CD1c-positive myeloid dendritic cell (primary cell): ENCODE results near the gene MCL1.
A peak's percentile ranks its signal among the peaks of the same experiment; 100 is the strongest.
"Not testable (repeated sequence)": the region's sequence is repeated elsewhere in the genome, so short reads cannot be mapped to it uniquely, and the experiment has no call there.

Experiments
- DNase-seq: peaks from one replicate; pipeline ENCODE4 v3.0.0-alpha.2; 2016; ENCODE audit errors: extremely low spot score

The MCL1 gene

GRCh38 chr1:150602372-150602771, 23.0 kb upstream of the MCL1 start:
- DNase-seq = not testable (repeated sequence)

- DNase-seq = no peak
Observed at GRCh38 chr1:150601540-150601939, 22.1 kb upstream of the MCL1 start.

GRCh38 chr1:150598346-150598745, 18.9 kb upstream of the MCL1 start:
- DNase-seq = not testable (repeated sequence)

- no peak for DNase-seq
Observed at GRCh38 chr1:150596976-150597375, 17.6 kb upstream of the MCL1 start.

- DNase-seq = no peak
Observed at GRCh38 chr1:150596095-150596892, 16.9 kb upstream of the MCL1 start.

- no peak for DNase-seq
Observed at GRCh38 chr1:150582371-150582770, 3.0 kb upstream of the MCL1 start.

- DNase-seq = not testable (repeated sequence)
Observed at GRCh38 chr1:150581962-150582361, 2.6 kb upstream of the MCL1 start.

GRCh38 chr1:150581437-150581836, 2.0 kb upstream of the MCL1 start:
- DNase-seq = not testable (repeated sequence)

- not testable (repeated sequence) for DNase-seq
Observed at GRCh38 chr1:150580966-150581365, 1.6 kb upstream of the MCL1 start.

GRCh38 chr1:150579945-150580642, 684 bp upstream of the MCL1 start:
- DNase-seq = no peak

- peak; percentile 90 for DNase-seq
Observed at GRCh38 chr1:150578272-150579109, 919 bp downstream of the MCL1 start.

- peak; percentile 48 for DNase-seq
Observed at GRCh38 chr1:150577557-150578271, 1.7 kb downstream of the MCL1 start.

GRCh38 chr1:150576794-150577556, 2.4 kb downstream of the MCL1 start:
- peak; percentile 25 for DNase-seq

- no peak for DNase-seq
Observed at GRCh38 chr1:150576367-150576711, 3.1 kb downstream of the MCL1 start.

- peak; percentile 53 for DNase-seq
Observed at GRCh38 chr1:150575518-150576366, 3.7 kb downstream of the MCL1 start.

GRCh38 chr1:150575072-150575489, 4.3 kb downstream of the MCL1 start:
- DNase-seq = peak; percentile 38

- DNase-seq = peak; percentile 24
Observed at GRCh38 chr1:150574260-150575071, 4.9 kb downstream of the MCL1 start.

GRCh38 chr1:150573648-150574071, 5.8 kb downstream of the MCL1 start:
- not testable (repeated sequence) for DNase-seq
